Naive thymus-derived CD8-positive, alpha-beta T cell (primary cell): ENCODE measurements around the gene NCK2. TPM values are rescaled to one million over a fixed set of nuclear protein-coding genes. Genes with fewer than 3 reads are reported as not detected.

Experiments
- ATAC-seq, 2 donors: fragments of 150-1000 bp; cut with Tn5 transposase in 1 of 2; sonication (Bioruptor Pico), chemical (Tn5 transposase) in 1 of 2; 1 replicate in 1 of 2; 2 replicates in 1 of 2; pipeline ENCODE4 v1.10.0; 2021; ENCODE audit warnings: mild to moderate bottlenecking in 2 of 2, moderate library complexity in 2 of 2
- POLR2A ChIA-PET: fragments of 350-600 bp; sonication (Branson Sonifier 250); formaldehyde crosslinking; loops from one replicate; lab custom pipeline; 2021; ENCODE audit warnings: antibody characterized with exemption; lab: Charles Lee
- DNase-seq, 10 donors: peaks; one replicate each; pipeline versions ENCODE4 v3.0.0 to v3.0.0-alpha.2; 2020 to 2022
- H3K27ac Mint-ChIP-seq, 10 donors: one replicate each; pipeline ENCODE4 v1.8.0; 2020 to 2022; ENCODE audit warnings: mild to moderate bottlenecking in 10 of 10, mixed read lengths in 10 of 10, moderate library complexity in 4 of 10, inconsistent platforms in 1 of 10
- H3K27me3 Mint-ChIP-seq, 5 donors: one replicate each; pipeline ENCODE4 v1.8.0; 2021 to 2022; ENCODE audit warnings: mixed read lengths in 5 of 5
- H3K36me3 Mint-ChIP-seq, 3 donors: one replicate each; pipeline ENCODE4 v1.8.0; 2020 to 2022; ENCODE audit warnings: mixed read lengths in 3 of 3, mild to moderate bottlenecking in 2 of 3, inconsistent platforms in 1 of 3
- H3K4me1 Mint-ChIP-seq, 4 donors: one replicate each; pipeline ENCODE4 v1.8.0; 2021 to 2022; ENCODE audit warnings: mixed read lengths in 4 of 4
- H3K4me3 Mint-ChIP-seq, 10 donors: one replicate each; pipeline ENCODE4 v1.8.0; 2020 to 2022; ENCODE audit warnings: mild to moderate bottlenecking in 10 of 10, mixed read lengths in 10 of 10, moderate library complexity in 6 of 10, inconsistent platforms in 1 of 10
- H3K9me3 Mint-ChIP-seq, 9 donors: one replicate each; pipeline ENCODE4 v1.8.0; 2020 to 2022; ENCODE audit warnings: mixed read lengths in 9 of 9, mild to moderate bottlenecking in 3 of 9, inconsistent platforms in 1 of 9, moderate library complexity in 1 of 9
- polyA plus RNA-seq, 3 donors: library from polyadenylated mRNA; unstranded; fragments of 300-500 nt; fragmentation: Illumina TruSeq; gene quantifications; one replicate each; pipeline ENCODE4 v1.2.3, GENCODE V29; 2021
- total RNA-seq, 8 experiments: library from RNA in 2 of 8; stranded (reverse) in 2 of 8; gene quantifications; one replicate each; pipeline ENCODE4 v1.2.3 and lab custom pipeline; 2021 to 2026

Gene NCK2
- total and polyA plus RNA-seq, 5 experiments from 2014 or later, result 36.6 to 124 (median 110) TPM

DNA sequence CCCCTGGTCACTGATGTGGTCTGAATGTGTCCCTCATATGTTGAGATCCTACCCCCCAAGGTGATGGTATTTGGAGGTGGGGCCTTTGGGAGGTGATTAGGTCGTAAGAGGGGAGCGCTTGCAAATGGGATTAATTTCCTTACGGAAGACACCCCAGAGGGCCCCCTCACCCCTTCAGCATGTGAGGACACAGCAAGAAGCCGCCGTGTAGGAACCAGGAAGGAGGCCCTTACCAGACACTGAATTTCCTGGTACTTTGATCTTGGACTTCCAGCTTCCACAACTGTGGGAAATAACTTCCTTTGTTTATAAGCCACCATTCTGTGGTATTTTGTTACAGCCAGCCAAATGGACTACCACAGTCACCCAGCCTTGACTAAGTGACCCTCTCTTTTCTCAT lies 35.9 kb downstream of the NCK2 start:
- Mint-ChIP-seq H3K4me1 (peaks cover 56 to 98% (median 95%) of the 10 kb centered on the region in 4 donors), H3K27me3 (no peaks in the 10 kb centered on the region), H3K27ac (peak overlapping the region; percentile 84 to 97 (median 94)), H3K4me3 (peak overlapping the region; percentile 35 to 88 (median 68)), H3K9me3 (no peaks in the 10 kb centered on the region), H3K36me3 (peaks cover 0 to 11% (median 0%) of the 10 kb centered on the region in 3 donors)
- POLR2A ChIA-PET, result interaction anchor here (1.4 kb wide), 1 partner anchor 304 kb away, joined by 3 read pairs; no protein-coding TSS in a partner anchor
- ATAC-seq, result no peak
- no peak for DNase-seq

DNA sequence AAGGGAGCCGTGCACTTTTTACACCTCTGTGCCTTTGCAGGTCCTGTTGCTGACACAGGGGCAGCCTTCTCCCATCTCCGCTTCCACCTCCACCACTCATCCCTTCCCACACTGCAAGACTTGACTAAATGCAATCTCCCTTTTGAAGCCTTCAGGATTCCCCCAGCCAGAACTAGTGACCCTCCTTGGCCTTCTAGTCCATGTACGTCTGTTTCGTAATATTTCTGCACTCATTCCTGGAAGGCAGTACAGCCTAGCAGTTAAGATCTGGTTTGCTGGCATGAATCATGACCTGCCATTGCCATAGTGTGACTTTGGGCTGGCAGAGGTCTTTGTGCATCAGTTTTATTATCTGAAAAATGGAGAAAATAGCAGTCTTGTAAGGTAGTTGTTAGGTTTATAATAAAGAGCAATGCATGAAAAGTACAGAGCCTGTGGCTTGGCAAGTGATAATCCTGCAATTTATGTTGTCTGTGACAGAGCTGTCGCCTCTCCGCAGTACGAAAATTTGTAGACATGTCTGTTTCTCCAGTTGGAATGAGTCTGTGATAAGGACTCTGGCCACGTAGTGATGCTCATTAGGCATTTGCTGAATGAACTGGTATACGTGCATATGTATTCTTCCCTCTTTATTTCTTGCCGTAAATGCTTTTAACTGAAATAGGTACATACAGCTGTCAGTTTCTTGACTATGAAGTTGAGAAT lies 36.7 kb downstream of the NCK2 start:
- DNase-seq (no peak), ATAC-seq (no peak)
- peaks cover 0 to 14% (median 0%) of the 10 kb centered on the region in 3 donors for H3K36me3 Mint-ChIP-seq
- peak overlapping the region; percentile 44 to 91 (median 82) for H3K4me3 Mint-ChIP-seq
- peaks cover 55 to 98% (median 95%) of the 10 kb centered on the region in 4 donors for H3K4me1 Mint-ChIP-seq
- H3K27me3 Mint-ChIP-seq, result no peaks in the 10 kb centered on the region
- no peaks in the 10 kb centered on the region for H3K9me3 Mint-ChIP-seq
- H3K27ac Mint-ChIP-seq, result peak overlapping the region; percentile 93 to 97 (median 95)
- POLR2A ChIA-PET, result interaction anchor here (1.4 to 4.0 kb wide), 2 partner anchors 35 to 303 kb away, joined by 3 to 15 read pairs; no protein-coding TSS in a partner anchor

DNA sequence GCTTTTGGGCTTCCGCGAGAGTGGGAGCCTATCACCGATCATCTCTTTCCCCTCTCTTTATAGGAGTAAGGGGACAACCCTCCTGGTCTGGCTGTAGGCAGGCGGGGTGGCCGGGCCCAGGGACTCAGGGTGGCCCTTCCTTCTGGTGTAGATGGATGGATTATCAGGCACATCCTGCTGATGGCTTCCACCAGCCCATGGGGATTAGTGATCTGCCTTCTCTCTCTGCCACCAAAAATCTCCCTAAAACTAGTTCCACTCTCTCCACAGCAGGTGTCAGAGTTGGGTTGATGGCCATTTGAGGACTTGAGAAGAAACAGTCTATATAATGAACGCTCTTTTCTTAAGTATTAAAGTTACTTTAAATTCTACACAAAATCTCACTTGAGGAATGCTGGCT lies 37.4 kb downstream of the NCK2 start:
- DNase-seq (peak in 2 of 10 donors; percentile 41 to 43), ATAC-seq (peak in 1 of 2 donors; percentile 38)
- Mint-ChIP-seq H3K4me1 (peaks cover 57 to 98% (median 95%) of the 10 kb centered on the region in 4 donors), H3K4me3 (peak overlapping the region; percentile 70 to 91 (median 82)), H3K27me3 (no peaks in the 10 kb centered on the region), H3K36me3 (peaks cover 0 to 14% (median 0%) of the 10 kb centered on the region in 3 donors), H3K9me3 (no peaks in the 10 kb centered on the region), H3K27ac (peak overlapping the region; percentile 93 to 97 (median 95))
- POLR2A ChIA-PET, result interaction anchor here (1.3 to 4.0 kb wide), 6 partner anchors 8 to 302 kb away, joined by 3 to 15 read pairs (median 6); no protein-coding TSS in a partner anchor

- H3K9me3 Mint-ChIP-seq, result no peaks in the 10 kb centered on the region
- H3K36me3 Mint-ChIP-seq, result peaks cover 0 to 13% (median 0%) of the 10 kb centered on the region in 3 donors
- peaks cover 55 to 98% (median 95%) of the 10 kb centered on the region in 4 donors for H3K4me1 Mint-ChIP-seq
- H3K27ac Mint-ChIP-seq, result peak overlapping the region; percentile 93 to 97 (median 95)
- H3K27me3 Mint-ChIP-seq, result no peaks in the 10 kb centered on the region
- peak overlapping the region; percentile 70 to 91 (median 82) for H3K4me3 Mint-ChIP-seq
- ATAC-seq, result peak; percentile 8 to 22
- DNase-seq, result no peak
- POLR2A ChIA-PET, result interaction anchor here (1.0 to 4.0 kb wide), 11 partner anchors 9 to 312 kb away, joined by 3 to 15 read pairs (median 4); no protein-coding TSS in a partner anchor
Observed at GRCh38 chr2:105782646-105783045, 37.9 kb downstream of the NCK2 start.

GRCh38 chr2:105783151-105783738 lies 38.5 kb downstream of the NCK2 start:
- Mint-ChIP-seq H3K4me3 (peak overlapping the region; percentile 70 to 91 (median 82)), H3K27ac (peak overlapping the region; percentile 93 to 97 (median 95)), H3K9me3 (no peaks in the 10 kb centered on the region), H3K36me3 (peaks cover 0 to 12% (median 0%) of the 10 kb centered on the region in 3 donors), H3K27me3 (no peaks in the 10 kb centered on the region), H3K4me1 (peaks cover 55 to 98% (median 95%) of the 10 kb centered on the region in 4 donors)
- POLR2A ChIA-PET, result interaction anchor here (0.9 to 4.0 kb wide), 14 partner anchors 10 to 312 kb away, joined by 3 to 15 read pairs (median 4); no protein-coding TSS in a partner anchor
- peak in 1 of 10 donors; percentile 42 for DNase-seq
- peak; percentile 35 to 47 for ATAC-seq

DNA sequence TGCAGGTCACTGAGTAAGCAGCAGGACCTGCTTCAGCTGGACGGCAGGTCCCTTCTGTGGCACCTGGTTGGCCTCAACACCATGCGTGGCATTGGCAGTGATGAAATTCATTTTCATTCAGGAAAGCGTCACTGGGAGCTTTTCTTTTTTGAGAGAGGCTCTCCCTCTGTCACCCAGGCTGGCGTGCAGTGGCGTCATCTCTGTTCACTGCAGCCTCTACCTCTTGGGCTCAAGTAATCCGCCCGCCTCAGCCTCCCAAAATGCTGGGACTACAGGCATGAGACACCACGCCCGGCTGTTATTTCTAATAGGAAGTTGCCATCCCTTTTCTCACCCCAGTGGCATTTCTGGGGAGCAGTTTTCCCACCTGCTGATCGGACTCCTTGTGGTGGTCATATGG lies 39.3 kb downstream of the NCK2 start:
- Mint-ChIP-seq H3K27me3 (no peaks in the 10 kb centered on the region), H3K4me1 (peaks cover 53 to 99% (median 97%) of the 10 kb centered on the region in 4 donors), H3K27ac (peak overlapping the region; percentile 93 to 97 (median 95)), H3K4me3 (peak overlapping the region; percentile 58 to 91 (median 77)), H3K9me3 (no peaks in the 10 kb centered on the region), H3K36me3 (peaks cover 0 to 12% (median 0%) of the 10 kb centered on the region in 3 donors)
- ATAC-seq (no peak), DNase-seq (no peak)
- POLR2A ChIA-PET, result interaction anchor here (1.0 to 4.0 kb wide), 8 partner anchors 15 to 311 kb away, joined by 3 to 15 read pairs (median 6); no protein-coding TSS in a partner anchor

DNA sequence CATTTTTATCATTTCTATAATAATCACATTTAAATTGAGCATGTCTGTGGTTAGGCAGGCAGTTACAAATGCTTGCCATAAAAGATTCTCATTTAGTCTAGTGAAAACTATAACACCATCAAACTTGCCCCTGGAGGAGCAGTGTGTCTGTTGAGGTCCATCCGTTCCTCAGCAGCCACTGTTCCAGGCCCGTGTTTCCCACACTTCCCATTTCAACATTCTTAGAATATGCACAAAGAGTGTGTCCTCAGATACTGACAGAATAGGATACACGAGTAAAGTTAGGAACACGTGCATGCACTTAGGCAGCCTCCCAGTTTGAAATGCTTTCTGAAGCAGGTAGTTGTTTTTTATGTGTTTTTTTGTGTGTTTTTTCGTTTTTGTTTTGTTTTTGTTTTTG lies 39.9 kb downstream of the NCK2 start:
- H3K27ac Mint-ChIP-seq, result peak overlapping the region; percentile 93 to 97 (median 95)
- peaks cover 50 to 100% (median 97%) of the 10 kb centered on the region in 4 donors for H3K4me1 Mint-ChIP-seq
- H3K36me3 Mint-ChIP-seq, result peaks cover 0 to 13% (median 0%) of the 10 kb centered on the region in 3 donors

GRCh38 chr2:105785095-105785847 lies 40.6 kb downstream of the NCK2 start:
- H3K36me3 Mint-ChIP-seq, result peaks cover 0 to 12% (median 0%) of the 10 kb centered on the region in 3 donors
- no peaks in the 10 kb centered on the region for H3K9me3 Mint-ChIP-seq
- peak overlapping the region; percentile 89 to 97 (median 94) for H3K27ac Mint-ChIP-seq
- peak overlapping the region in 9 of 10 donors; percentile 4 to 85 (median 70) for H3K4me3 Mint-ChIP-seq
- H3K27me3 Mint-ChIP-seq, result no peaks in the 10 kb centered on the region
- no peak for ATAC-seq
- no peak for DNase-seq
- peaks cover 52 to 100% (median 98%) of the 10 kb centered on the region in 4 donors for H3K4me1 Mint-ChIP-seq
- POLR2A ChIA-PET, result interaction anchor here (2.7 to 4.0 kb wide), 3 partner anchors 7 to 39 kb away, joined by 15 to 18 read pairs (median 16); no protein-coding TSS in a partner anchor

More for the DNA sequence above, 39.9 kb downstream of the NCK2 start:
- POLR2A ChIA-PET, result interaction anchor here (1.0 to 4.0 kb wide), 3 partner anchors 39 to 310 kb away, joined by 3 to 15 read pairs (median 8); no protein-coding TSS in a partner anchor
- Mint-ChIP-seq H3K27me3 (no peaks in the 10 kb centered on the region), H3K4me3 (peak overlapping the region in 8 of 10 donors; percentile 70 to 91 (median 82)), H3K9me3 (no peaks in the 10 kb centered on the region)
- no peak for ATAC-seq
- DNase-seq, result no peak

DNA sequence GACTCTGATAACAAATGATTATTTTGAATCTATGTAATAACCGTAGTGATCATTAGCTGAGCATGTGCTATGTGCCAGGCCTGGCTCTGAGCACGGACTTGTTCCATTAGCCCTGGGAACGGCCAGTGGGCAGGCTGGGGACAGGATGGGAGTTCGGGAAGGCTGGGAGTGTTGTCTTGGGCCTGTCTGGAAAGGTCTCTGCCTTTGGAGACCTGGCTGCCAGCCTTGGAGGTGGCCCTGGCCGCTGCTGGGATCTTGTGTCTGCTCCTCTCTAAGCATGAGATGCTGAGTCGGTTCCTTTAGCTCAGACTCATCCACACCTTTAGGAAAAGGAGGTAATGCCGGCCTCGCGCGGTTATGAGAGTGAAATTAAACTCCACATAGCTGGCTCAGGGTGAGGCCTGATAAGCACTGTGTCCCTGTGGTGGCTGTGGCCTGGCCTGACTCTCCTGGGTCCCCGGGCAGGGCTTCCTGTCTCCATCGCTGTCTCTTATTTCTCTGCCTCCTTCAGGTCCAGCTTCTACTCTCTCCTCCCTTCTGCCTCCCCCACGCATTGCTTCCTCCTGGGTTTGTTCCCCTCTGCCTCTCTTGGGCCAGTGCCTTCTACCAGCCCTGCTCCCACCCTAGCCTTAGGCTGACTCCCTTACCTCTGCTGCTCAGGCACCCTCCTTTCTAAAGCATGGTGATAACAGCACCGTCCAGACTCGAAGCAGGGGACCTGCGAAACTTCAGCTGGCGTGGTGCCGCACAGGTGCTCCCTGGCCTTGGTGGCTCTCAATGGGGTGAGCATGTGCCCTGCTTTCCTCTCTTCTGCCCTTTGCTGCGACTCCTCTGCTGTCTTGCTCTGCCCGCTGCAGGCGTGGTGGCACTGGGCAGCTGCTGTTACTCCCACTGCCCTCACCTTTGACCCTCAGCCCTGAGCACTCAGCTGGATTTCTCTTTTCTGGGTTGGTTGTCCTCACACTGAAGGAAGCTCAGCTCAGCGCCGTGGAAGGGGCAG lies 41.8 kb downstream of the NCK2 start:
- H3K4me3 Mint-ChIP-seq, result peak overlapping the region; percentile 52 to 85 (median 74)
- POLR2A ChIA-PET, result interaction anchor here (0.5 to 2.8 kb wide), 13 partner anchors 9 to 281 kb away, joined by 3 to 18 read pairs (median 4); no protein-coding TSS in a partner anchor
- H3K27me3 Mint-ChIP-seq, result no peaks in the 10 kb centered on the region
- peak overlapping the region; percentile 88 to 96 (median 93) for H3K27ac Mint-ChIP-seq
- H3K9me3 Mint-ChIP-seq, result no peaks in the 10 kb centered on the region
- H3K4me1 Mint-ChIP-seq, result peaks cover 51 to 100% (median 98%) of the 10 kb centered on the region in 4 donors
- ATAC-seq (peak in 1 of 2 donors; percentile 7), DNase-seq (no peak)
- peaks cover 0 to 16% (median 0%) of the 10 kb centered on the region in 3 donors for H3K36me3 Mint-ChIP-seq

DNA sequence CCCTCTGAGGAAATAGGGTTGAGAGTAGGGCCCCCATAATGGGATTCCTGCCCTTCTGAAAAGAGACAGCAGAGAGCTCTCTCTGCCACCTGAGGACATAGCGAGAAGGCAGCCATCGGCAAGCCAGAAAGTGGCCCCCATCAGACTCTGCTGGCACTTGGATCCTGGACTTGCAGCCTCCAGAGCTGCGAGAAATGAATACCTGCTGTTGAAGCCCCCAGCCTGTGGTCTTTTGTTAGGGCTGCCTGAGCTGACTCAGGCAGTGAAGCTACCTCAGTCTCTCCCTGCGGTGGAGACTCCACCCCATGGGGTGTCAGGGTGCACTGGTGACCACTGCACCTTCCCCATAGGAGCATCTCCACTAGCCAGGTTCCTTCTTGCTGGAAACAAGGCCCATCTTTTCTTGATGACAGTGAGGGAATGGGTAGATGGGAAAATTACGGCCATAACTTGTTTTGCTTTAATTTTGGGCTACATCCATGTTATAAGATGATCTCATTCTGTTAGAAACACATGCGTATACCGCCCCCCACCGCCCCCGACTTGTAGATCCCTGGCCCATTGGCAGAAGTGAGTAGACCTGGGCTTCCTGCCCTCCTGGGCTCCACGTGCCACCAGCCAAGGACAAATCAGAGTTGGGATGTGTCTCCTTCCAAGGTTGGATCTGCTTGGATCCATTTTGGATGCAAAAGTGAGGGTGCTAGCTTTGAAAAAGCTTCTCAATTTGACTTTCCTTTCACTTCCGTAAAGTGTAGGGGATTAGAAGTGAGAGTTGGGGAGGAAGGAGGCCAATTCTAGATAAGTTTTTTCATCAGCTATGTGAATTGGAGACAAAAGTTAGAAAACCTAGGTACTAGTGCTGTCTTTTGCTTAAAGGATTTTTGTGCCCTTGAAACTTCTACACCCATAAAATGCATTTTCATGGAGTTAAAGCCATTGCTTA lies 42.9 kb downstream of the NCK2 start:
- no peaks in the 10 kb centered on the region for H3K9me3 Mint-ChIP-seq
- no peaks in the 10 kb centered on the region for H3K27me3 Mint-ChIP-seq
- peak in 3 of 10 donors; percentile 38 to 77 (median 49) for DNase-seq
- H3K4me1 Mint-ChIP-seq, result peaks cover 48 to 100% (median 98%) of the 10 kb centered on the region in 4 donors
- peak overlapping the region; percentile 12 to 85 (median 70) for H3K4me3 Mint-ChIP-seq
- ATAC-seq, result peak in 1 of 2 donors; percentile 24
- H3K36me3 Mint-ChIP-seq, result peaks cover 0 to 18% (median 4%) of the 10 kb centered on the region in 3 donors
- peak overlapping the region; percentile 88 to 96 (median 93) for H3K27ac Mint-ChIP-seq
- POLR2A ChIA-PET, result interaction anchor here (0.5 to 2.8 kb wide), 12 partner anchors 10 to 303 kb away, joined by 3 to 18 read pairs (median 4); no protein-coding TSS in a partner anchor
